ENCODE results near the gene ATP5MC3.

ATP5MC3 gene

GRCh38 chr2:175207741-175208438 lies 26.4 kb upstream of the ATP5MC3 start:
- no peak overlapping the region for H3K27ac ChIP-seq
- H3K4me3 ChIP-seq: no peak overlapping the region
- no peaks in the 10 kb centered on the region for H3K4me1 ChIP-seq
- no peak for TF ChIP-seq CTCF (IDR thresholded peaks at IDR 0.05)
- H3K9me3 ChIP-seq: no peaks in the 10 kb centered on the region
- no peaks in the 10 kb centered on the region for H3K36me3 ChIP-seq
- intact Hi-C loops (cut with DNase I; ENCODE audit: low total_unique reads): no loop called here
- H3K27me3 ChIP-seq: peaks cover 0 to 2% of the 10 kb centered on the region in 2 donors
- no peak for DNase-seq

GRCh38 chr2:175206866-175207265 lies 25.4 kb upstream of the ATP5MC3 start:
- Histone ChIP-seq H3K27me3 (peaks cover 0 to 6% of the 10 kb centered on the region in 2 donors), H3K36me3 (no peaks in the 10 kb centered on the region), H3K4me1 (no peaks in the 10 kb centered on the region), H3K4me3 (no peak overlapping the region), H3K9me3 (no peaks in the 10 kb centered on the region), H3K27ac (no peak overlapping the region)
- no peak for DNase-seq
- no peak for TF ChIP-seq CTCF (IDR thresholded peaks at IDR 0.05)
- intact Hi-C loops (cut with DNase I; ENCODE audit: low total_unique reads): no loop called here

- Histone ChIP-seq H3K27ac (no peak overlapping the region), H3K27me3 (peaks cover 0 to 6% of the 10 kb centered on the region in 2 donors), H3K4me3 (no peak overlapping the region), H3K36me3 (no peaks in the 10 kb centered on the region), H3K4me1 (no peaks in the 10 kb centered on the region), H3K9me3 (no peaks in the 10 kb centered on the region)
- no peak for DNase-seq
- intact Hi-C loops (cut with DNase I; ENCODE audit: low total_unique reads): no loop called here
- no peak for TF ChIP-seq CTCF (IDR thresholded peaks at IDR 0.05)
These were observed 24.0 kb upstream of the ATP5MC3 start for GRCh38 chr2:175205523-175205922.

GRCh38 chr2:175203621-175204496 lies 22.3 kb upstream of the ATP5MC3 start:
- Histone ChIP-seq H3K4me1 (no peaks in the 10 kb centered on the region), H3K27ac (no peak overlapping the region), H3K9me3 (no peaks in the 10 kb centered on the region), H3K4me3 (no peak overlapping the region), H3K36me3 (no peaks in the 10 kb centered on the region), H3K27me3 (peaks cover 0 to 6% of the 10 kb centered on the region in 2 donors)
- intact Hi-C loops (cut with DNase I; ENCODE audit: low total_unique reads): no loop called here
- TF ChIP-seq CTCF (IDR thresholded peaks at IDR 0.05): peak; percentile 38 to 41
- DNase-seq: peak in 1 of 2 donors; percentile 29

- no peaks in the 10 kb centered on the region for H3K36me3 ChIP-seq
- intact Hi-C loops (cut with DNase I; ENCODE audit: low total_unique reads): no loop called here
- no peak for TF ChIP-seq CTCF (IDR thresholded peaks at IDR 0.05)
- H3K4me1 ChIP-seq: no peaks in the 10 kb centered on the region
- DNase-seq: no peak
- H3K4me3 ChIP-seq: no peak overlapping the region
- H3K27ac ChIP-seq: no peak overlapping the region
- H3K27me3 ChIP-seq: no peaks in the 10 kb centered on the region
- no peaks in the 10 kb centered on the region for H3K9me3 ChIP-seq
These were observed 13.5 kb upstream of the ATP5MC3 start for GRCh38 chr2:175195012-175195411.

All from tibial artery (tissue), 4 donors.